Stimulated activated naive CD8-positive, alpha-beta T cell treated with anti-CD3 and anti-CD28 coated beads, Interleukin-15, Interleukin-2, amounts not matched to agents 100 ng/mL and 50 ng/mL, for 24 hours (primary cell): ENCODE measurements around the gene JAK2.

Experiments
- H3K27ac Mint-ChIP-seq: one replicate; pipeline ENCODE4 v1.8.0; 2021; ENCODE audit warnings: mild to moderate bottlenecking, mixed read lengths
- H3K27me3 Mint-ChIP-seq: one replicate; pipeline ENCODE4 v1.8.0; 2021; ENCODE audit warnings: mixed read lengths
- H3K36me3 Mint-ChIP-seq: one replicate; pipeline ENCODE4 v1.8.0; 2021; ENCODE audit warnings: low read depth, mixed read lengths
- H3K4me1 Mint-ChIP-seq: one replicate; pipeline ENCODE4 v1.8.0; 2021; ENCODE audit warnings: low read depth, mixed read lengths
- H3K4me3 Mint-ChIP-seq: one replicate; pipeline ENCODE4 v1.8.0; 2021; ENCODE audit warnings: mild to moderate bottlenecking, mixed read lengths
- H3K9me3 Mint-ChIP-seq: one replicate; pipeline ENCODE4 v1.8.0; 2021; ENCODE audit warnings: mixed read lengths

JAK2 gene

GRCh38 chr9:4967523-4967922 lies 17.5 kb upstream of the JAK2 start:
- H3K27me3 Mint-ChIP-seq = no peaks in the 10 kb centered on the region
- H3K27ac Mint-ChIP-seq = peak overlapping the region; percentile 62
- peaks cover 31% of the 10 kb centered on the region for H3K4me1 Mint-ChIP-seq
- H3K36me3 Mint-ChIP-seq = peaks cover 4% of the 10 kb centered on the region
- H3K9me3 Mint-ChIP-seq = peaks cover 16% of the 10 kb centered on the region
- no peak overlapping the region for H3K4me3 Mint-ChIP-seq

- Mint-ChIP-seq H3K27me3 (no peaks in the 10 kb centered on the region), H3K36me3 (peaks cover 2% of the 10 kb centered on the region), H3K4me1 (peaks cover 24% of the 10 kb centered on the region), H3K9me3 (peaks cover 5% of the 10 kb centered on the region), H3K27ac (no peak overlapping the region), H3K4me3 (peak overlapping the region; percentile 47)
Observed at GRCh38 chr9:4969130-4969529, 15.9 kb upstream of the JAK2 start.

- no peaks in the 10 kb centered on the region for H3K9me3 Mint-ChIP-seq
- no peak overlapping the region for H3K4me3 Mint-ChIP-seq
- peaks cover 17% of the 10 kb centered on the region for H3K4me1 Mint-ChIP-seq
- no peaks in the 10 kb centered on the region for H3K27me3 Mint-ChIP-seq
- no peak overlapping the region for H3K27ac Mint-ChIP-seq
- H3K36me3 Mint-ChIP-seq = no peaks in the 10 kb centered on the region
Observed at GRCh38 chr9:4970970-4971641, 14.0 kb upstream of the JAK2 start.

GRCh38 chr9:4973246-4973645 lies 11.8 kb upstream of the JAK2 start:
- no peaks in the 10 kb centered on the region for H3K27me3 Mint-ChIP-seq
- H3K27ac Mint-ChIP-seq = no peak overlapping the region
- H3K4me3 Mint-ChIP-seq = no peak overlapping the region
- no peaks in the 10 kb centered on the region for H3K9me3 Mint-ChIP-seq
- no peaks in the 10 kb centered on the region for H3K36me3 Mint-ChIP-seq
- H3K4me1 Mint-ChIP-seq = peaks cover 3% of the 10 kb centered on the region

- no peaks in the 10 kb centered on the region for H3K27me3 Mint-ChIP-seq
- no peak overlapping the region for H3K4me3 Mint-ChIP-seq
- H3K27ac Mint-ChIP-seq = no peak overlapping the region
- no peaks in the 10 kb centered on the region for H3K36me3 Mint-ChIP-seq
- H3K4me1 Mint-ChIP-seq = peaks cover 3% of the 10 kb centered on the region
- H3K9me3 Mint-ChIP-seq = no peaks in the 10 kb centered on the region
Observed at GRCh38 chr9:4973902-4974301, 11.2 kb upstream of the JAK2 start.

GRCh38 chr9:4979239-4979638 lies 5.8 kb upstream of the JAK2 start:
- Mint-ChIP-seq H3K27me3 (no peaks in the 10 kb centered on the region), H3K36me3 (no peaks in the 10 kb centered on the region), H3K4me3 (peak overlapping the region; percentile 49), H3K4me1 (peaks cover 52% of the 10 kb centered on the region), H3K27ac (peak overlapping the region; percentile 80), H3K9me3 (no peaks in the 10 kb centered on the region)

GRCh38 chr9:4980086-4980727 lies 4.9 kb upstream of the JAK2 start:
- H3K4me3 Mint-ChIP-seq = peak overlapping the region; percentile 49
- H3K36me3 Mint-ChIP-seq = no peaks in the 10 kb centered on the region
- peak overlapping the region; percentile 80 for H3K27ac Mint-ChIP-seq
- no peaks in the 10 kb centered on the region for H3K9me3 Mint-ChIP-seq
- H3K27me3 Mint-ChIP-seq = no peaks in the 10 kb centered on the region
- peaks cover 54% of the 10 kb centered on the region for H3K4me1 Mint-ChIP-seq

- Mint-ChIP-seq H3K36me3 (peaks cover 12% of the 10 kb centered on the region), H3K4me1 (peaks cover 70% of the 10 kb centered on the region), H3K4me3 (peak overlapping the region; percentile 66), H3K27ac (peak overlapping the region; percentile 95), H3K27me3 (no peaks in the 10 kb centered on the region), H3K9me3 (no peaks in the 10 kb centered on the region)
Observed at GRCh38 chr9:4982721-4983482, 2.2 kb upstream of the JAK2 start.

- Mint-ChIP-seq H3K4me3 (no peak overlapping the region), H3K27ac (peak overlapping the region; percentile 95), H3K27me3 (no peaks in the 10 kb centered on the region), H3K4me1 (peaks cover 68% of the 10 kb centered on the region), H3K9me3 (no peaks in the 10 kb centered on the region), H3K36me3 (peaks cover 12% of the 10 kb centered on the region)
Observed at GRCh38 chr9:4983601-4984165, 1.4 kb upstream of the JAK2 start.

- Mint-ChIP-seq H3K9me3 (no peaks in the 10 kb centered on the region), H3K4me3 (no peak overlapping the region), H3K36me3 (peaks cover 12% of the 10 kb centered on the region), H3K27ac (peak overlapping the region; percentile 95), H3K27me3 (no peaks in the 10 kb centered on the region), H3K4me1 (peaks cover 66% of the 10 kb centered on the region)
Observed at GRCh38 chr9:4984171-4984620, 876 bp upstream of the JAK2 start.

GRCh38 chr9:4985386-4986266 lies 554 bp downstream of the JAK2 start:
- H3K27me3 Mint-ChIP-seq = no peaks in the 10 kb centered on the region
- no peak overlapping the region for H3K4me3 Mint-ChIP-seq
- peak overlapping the region; percentile 93 for H3K27ac Mint-ChIP-seq
- H3K9me3 Mint-ChIP-seq = no peaks in the 10 kb centered on the region
- peaks cover 51% of the 10 kb centered on the region for H3K4me1 Mint-ChIP-seq
- H3K36me3 Mint-ChIP-seq = peaks cover 12% of the 10 kb centered on the region

GRCh38 chr9:4986296-4986695 lies 1.2 kb downstream of the JAK2 start:
- Mint-ChIP-seq H3K36me3 (peaks cover 12% of the 10 kb centered on the region), H3K4me1 (peaks cover 52% of the 10 kb centered on the region), H3K27me3 (no peaks in the 10 kb centered on the region), H3K27ac (peak overlapping the region; percentile 93), H3K9me3 (no peaks in the 10 kb centered on the region), H3K4me3 (no peak overlapping the region)

GRCh38 chr9:4986783-4987182 lies 1.7 kb downstream of the JAK2 start:
- Mint-ChIP-seq H3K36me3 (peaks cover 15% of the 10 kb centered on the region), H3K4me1 (peaks cover 50% of the 10 kb centered on the region), H3K27me3 (no peaks in the 10 kb centered on the region), H3K4me3 (no peak overlapping the region), H3K27ac (peak overlapping the region; percentile 45), H3K9me3 (no peaks in the 10 kb centered on the region)

- Mint-ChIP-seq H3K4me1 (peaks cover 41% of the 10 kb centered on the region), H3K27ac (no peak overlapping the region), H3K9me3 (no peaks in the 10 kb centered on the region), H3K27me3 (no peaks in the 10 kb centered on the region), H3K4me3 (no peak overlapping the region), H3K36me3 (peaks cover 28% of the 10 kb centered on the region)
Observed at GRCh38 chr9:4987961-4988421, 2.9 kb downstream of the JAK2 start.
